Tibial nerve (tissue), 4 donors: ENCODE measurements around the gene CRTC1. TPM values are rescaled to one million over a fixed set of nuclear protein-coding genes. Genes with fewer than 3 reads are reported as not detected.

Source experiments
- DNase-seq, 2 donors: peaks; one replicate each; pipeline ENCODE4 v3.0.0-alpha.2; 2019; ENCODE audit warnings: low spot score in 2 of 2
- H3K27ac ChIP-seq, 4 donors: fragments of 200-600 bp; sonication (generic) in 3 of 4; one replicate each; pipeline ENCODE4 v1.5.1; 2017 to 2019; ENCODE audit warnings: mild to moderate bottlenecking in 1 of 4
- H3K27me3 ChIP-seq, 2 donors: fragments of 200-600 bp; sonication (generic) in 1 of 2; one replicate each; pipeline versions ENCODE4 v1.5.1 to v1.6.0; 2017 to 2019
- H3K36me3 ChIP-seq, 3 donors: fragments of 200-600 bp; sonication (generic); one replicate each; pipeline ENCODE4 v1.5.1; 2018 to 2019
- H3K4me1 ChIP-seq, 4 donors: fragments of 200-600 bp; sonication (generic) in 3 of 4; one replicate each; pipeline ENCODE4 v1.5.1; 2017 to 2019
- H3K4me3 ChIP-seq, 4 donors: fragments of 200-600 bp; sonication (generic) in 3 of 4; one replicate each; pipeline ENCODE4 v1.5.1; 2017 to 2019; ENCODE audit warnings: mild to moderate bottlenecking in 1 of 4, moderate library complexity in 1 of 4
- H3K9me3 ChIP-seq, 4 donors: fragments of 200-600 bp; sonication (generic) in 3 of 4; one replicate each; pipeline ENCODE4 v1.5.1; 2017 to 2019
- EP300 ChIP-seq, 2 donors: sonication (generic); formaldehyde crosslinking; IDR thresholded peaks; one replicate each; pipeline ENCODE4 v1.6.1; 2017; ENCODE audit warnings: antibody characterized with exemption in 2 of 2, mild to moderate bottlenecking in 1 of 2
- POLR2A ChIP-seq, 2 donors: fragments of 450-650 bp; IDR thresholded peaks; one replicate each; pipeline ENCODE4 v1.6.1; 2017; ENCODE audit warnings: antibody characterized with exemption in 2 of 2, mild to moderate bottlenecking in 2 of 2, moderate library complexity in 2 of 2
- WGBS, 2 donors: methylation state at CpG; one replicate each; pipeline ENCODE4 v1.1.5; 2018; 5-methylcytosine and 5-hydroxymethylcytosine counted together
- total RNA-seq, 4 donors: library from RNA; depleted of rRNA; stranded (reverse); fragments of >200 nt; gene quantifications; one replicate each; pipeline ENCODE4 v1.1.0, GENCODE V29; 2016
- TF ChIP-seq, protein P1 (sequence below), 5 experiments: fragments of 200-600 bp in 3 of 5; fragments of 450-650 bp in 2 of 5; sonication (generic) in 3 of 5; IDR thresholded peaks; one replicate each; pipeline ENCODE4 v1.5.1; 2016 to 2019; ENCODE audit warnings: antibody characterized with exemption in 5 of 5, mild to moderate bottlenecking in 3 of 5, moderate library complexity in 2 of 5

The CRTC1 gene
- total RNA-seq, 4 donors from 2014 or later, result 4.0 to 7.8 (median 6.7) TPM

DNA sequence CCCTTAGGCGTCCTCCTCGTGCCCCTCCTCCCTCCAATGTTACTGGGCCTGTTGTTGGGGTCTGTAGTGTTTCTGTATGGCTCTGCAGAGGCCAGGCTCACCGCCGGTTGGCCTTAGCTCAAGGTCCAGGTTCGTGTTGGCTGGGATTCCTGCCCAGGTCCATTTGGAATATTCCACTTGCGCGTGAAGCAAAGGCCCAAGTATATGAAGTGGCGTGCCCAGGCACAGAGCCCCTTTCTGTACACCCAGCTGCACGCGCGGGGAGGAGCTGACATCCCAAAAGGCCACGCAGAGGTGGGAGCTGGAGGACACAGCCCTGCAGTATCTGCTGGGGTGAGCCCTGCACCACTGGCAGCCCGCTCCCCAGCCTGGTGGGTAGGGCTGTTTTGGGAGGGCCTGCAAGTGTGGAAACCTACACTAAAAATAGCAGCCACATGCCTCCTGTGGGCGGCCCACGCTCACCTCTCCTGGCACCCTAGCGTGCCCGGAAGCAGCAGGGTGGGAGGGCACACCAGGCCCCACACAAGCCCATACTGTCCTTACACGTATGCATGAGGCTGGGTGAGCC, 30.2 kb downstream of the CRTC1 start:
- 82 to 88% methylated on average over 18 of the region's 18 CpGs for whole genome bisulfite sequencing, 2 donors
- no peak overlapping the region for H3K27ac ChIP-seq
- H3K4me3 ChIP-seq, result no peak overlapping the region
- peaks cover 0 to 6% (median 0%) of the 10 kb centered on the region in 3 donors for H3K36me3 ChIP-seq
- H3K4me1 ChIP-seq, result peaks cover 0 to 46% (median 4%) of the 10 kb centered on the region in 4 donors
- no peak for DNase-seq
- H3K9me3 ChIP-seq, result no peaks in the 10 kb centered on the region
- H3K27me3 ChIP-seq, result no peaks in the 10 kb centered on the region
- TF ChIP-seq, protein P1, sequence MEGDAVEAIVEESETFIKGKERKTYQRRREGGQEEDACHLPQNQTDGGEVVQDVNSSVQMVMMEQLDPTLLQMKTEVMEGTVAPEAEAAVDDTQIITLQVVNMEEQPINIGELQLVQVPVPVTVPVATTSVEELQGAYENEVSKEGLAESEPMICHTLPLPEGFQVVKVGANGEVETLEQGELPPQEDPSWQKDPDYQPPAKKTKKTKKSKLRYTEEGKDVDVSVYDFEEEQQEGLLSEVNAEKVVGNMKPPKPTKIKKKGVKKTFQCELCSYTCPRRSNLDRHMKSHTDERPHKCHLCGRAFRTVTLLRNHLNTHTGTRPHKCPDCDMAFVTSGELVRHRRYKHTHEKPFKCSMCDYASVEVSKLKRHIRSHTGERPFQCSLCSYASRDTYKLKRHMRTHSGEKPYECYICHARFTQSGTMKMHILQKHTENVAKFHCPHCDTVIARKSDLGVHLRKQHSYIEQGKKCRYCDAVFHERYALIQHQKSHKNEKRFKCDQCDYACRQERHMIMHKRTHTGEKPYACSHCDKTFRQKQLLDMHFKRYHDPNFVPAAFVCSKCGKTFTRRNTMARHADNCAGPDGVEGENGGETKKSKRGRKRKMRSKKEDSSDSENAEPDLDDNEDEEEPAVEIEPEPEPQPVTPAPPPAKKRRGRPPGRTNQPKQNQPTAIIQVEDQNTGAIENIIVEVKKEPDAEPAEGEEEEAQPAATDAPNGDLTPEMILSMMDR (IDR thresholded peaks at IDR 0.05), result no peak
- no peak for TF ChIP-seq POLR2A (IDR thresholded peaks at IDR 0.05)
- TF ChIP-seq EP300 (IDR thresholded peaks at IDR 0.05), result no peak

DNA sequence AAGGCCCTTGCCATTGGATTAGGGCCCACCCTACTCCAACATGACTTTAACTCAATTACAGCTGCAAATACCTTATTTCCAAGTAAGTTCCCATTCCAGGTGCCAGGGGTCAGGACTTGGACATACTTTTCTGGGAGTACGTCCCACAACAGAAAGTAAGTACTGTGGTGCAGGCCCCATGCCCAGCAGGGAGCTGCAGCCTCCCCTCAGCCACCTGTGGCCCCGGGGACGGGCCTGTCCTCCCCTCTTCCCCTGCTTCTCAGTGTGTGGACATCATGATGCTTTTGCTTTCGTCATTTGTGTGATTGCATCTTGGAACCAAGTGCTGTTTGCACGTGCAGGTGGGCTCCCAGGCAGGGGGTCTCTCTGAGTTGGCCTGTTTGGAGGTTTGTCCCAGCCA, 31.9 kb downstream of the CRTC1 start:
- Histone ChIP-seq H3K27ac (no peak overlapping the region), H3K27me3 (no peaks in the 10 kb centered on the region), H3K4me1 (peaks cover 0 to 38% (median 4%) of the 10 kb centered on the region in 4 donors), H3K36me3 (peaks cover 0 to 6% (median 0%) of the 10 kb centered on the region in 3 donors), H3K4me3 (no peak overlapping the region), H3K9me3 (no peaks in the 10 kb centered on the region)
- no peak for DNase-seq
- WGBS, 2 donors, result 82 to 94% methylated on average over 5 of the region's 5 CpGs
- TF ChIP-seq POLR2A (IDR thresholded peaks at IDR 0.05) (no peak), EP300 (IDR thresholded peaks at IDR 0.05) (no peak)
- TF ChIP-seq, protein P1 (IDR thresholded peaks at IDR 0.05), result no peak

DNA sequence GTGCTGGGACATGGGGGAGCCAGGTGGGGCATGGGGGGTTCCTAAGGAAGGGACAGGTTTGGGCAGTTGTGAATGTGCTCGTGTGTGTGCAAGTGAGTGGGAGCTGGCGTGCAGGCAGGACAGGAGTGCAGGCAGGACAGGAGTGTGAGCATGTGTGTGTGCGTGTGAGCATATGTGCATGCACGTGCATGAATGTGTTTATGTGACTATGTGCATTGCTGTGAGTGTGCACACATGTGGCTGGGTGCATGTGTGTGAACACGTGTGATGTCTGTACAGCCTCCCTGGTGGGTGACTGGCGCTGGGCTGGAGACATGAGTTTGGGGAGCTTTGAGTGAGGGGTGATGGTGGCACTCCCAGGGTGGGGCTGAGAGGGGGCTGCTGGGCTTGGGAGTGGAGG, 33.4 kb downstream of the CRTC1 start:
- Histone ChIP-seq H3K27ac (no peak overlapping the region), H3K27me3 (no peaks in the 10 kb centered on the region), H3K4me3 (no peak overlapping the region), H3K9me3 (no peaks in the 10 kb centered on the region), H3K4me1 (peaks cover 0 to 23% (median 0%) of the 10 kb centered on the region in 4 donors), H3K36me3 (peaks cover 0 to 9% (median 0%) of the 10 kb centered on the region in 3 donors)
- WGBS, 2 donors, result 89 to 92% methylated on average over 6 of the region's 6 CpGs
- no peak for DNase-seq
- TF ChIP-seq EP300 (IDR thresholded peaks at IDR 0.05), result no peak
- TF ChIP-seq POLR2A (IDR thresholded peaks at IDR 0.05), result no peak
- TF ChIP-seq, protein P1 (IDR thresholded peaks at IDR 0.05), result no peak

DNA sequence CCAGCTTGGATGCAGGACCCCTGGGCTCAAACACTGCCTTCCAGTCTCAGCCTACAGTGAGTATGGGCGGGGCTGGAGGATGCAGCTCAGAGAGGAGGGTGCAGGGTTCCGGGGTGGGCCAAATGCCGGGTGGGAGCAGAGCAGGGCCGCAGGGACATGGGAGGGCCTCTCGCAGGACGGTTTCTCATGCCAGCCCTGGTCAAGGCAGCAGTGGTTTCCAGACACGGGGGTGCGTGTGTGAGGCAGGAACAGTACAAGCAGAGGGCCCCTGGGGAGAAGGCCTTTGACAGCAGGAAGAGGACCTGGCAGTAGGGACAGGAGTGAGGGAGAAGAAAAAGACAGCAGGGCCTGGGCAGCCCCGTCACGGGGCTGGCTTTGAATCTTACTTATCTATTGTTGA, 34.1 kb downstream of the CRTC1 start:
- WGBS, 2 donors, result 66 to 81% methylated on average over 10 of the region's 10 CpGs
- Histone ChIP-seq H3K27me3 (no peaks in the 10 kb centered on the region), H3K27ac (no peak overlapping the region), H3K36me3 (peaks cover 0 to 17% (median 0%) of the 10 kb centered on the region in 3 donors), H3K4me1 (peaks cover 0 to 20% (median 0%) of the 10 kb centered on the region in 4 donors), H3K4me3 (no peak overlapping the region), H3K9me3 (no peaks in the 10 kb centered on the region)
- no peak for TF ChIP-seq EP300 (IDR thresholded peaks at IDR 0.05)
- TF ChIP-seq POLR2A (IDR thresholded peaks at IDR 0.05), result no peak
- TF ChIP-seq, protein P1 (IDR thresholded peaks at IDR 0.05), result no peak
- no peak for DNase-seq

DNA sequence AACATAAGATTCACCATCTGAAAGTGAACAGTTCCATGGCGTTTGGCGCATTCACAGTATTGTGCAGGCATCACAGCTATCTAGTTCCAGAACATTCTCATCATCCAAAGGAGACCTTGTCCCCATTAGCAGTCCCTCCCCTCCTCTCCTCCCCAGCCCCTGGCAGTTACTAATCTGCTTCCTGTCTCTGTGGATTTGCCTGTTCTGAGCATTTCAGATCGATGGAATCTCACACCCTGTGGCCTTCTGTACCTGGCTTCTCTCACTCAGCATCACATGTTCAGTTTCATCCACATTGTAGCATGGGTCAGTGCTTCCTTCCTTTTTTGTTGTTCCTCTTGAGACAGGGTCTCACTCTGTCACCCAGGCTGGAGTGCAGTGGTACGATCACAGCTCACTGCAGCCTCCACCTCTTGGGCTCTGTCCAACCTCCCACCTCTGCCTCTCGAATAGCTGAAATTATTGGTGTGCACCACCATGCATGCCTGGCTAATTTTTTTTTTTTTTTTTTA, 34.6 kb downstream of the CRTC1 start:
- Histone ChIP-seq H3K9me3 (no peaks in the 10 kb centered on the region), H3K4me1 (peaks cover 0 to 19% (median 0%) of the 10 kb centered on the region in 4 donors), H3K27me3 (no peaks in the 10 kb centered on the region), H3K27ac (no peak overlapping the region), H3K4me3 (no peak overlapping the region), H3K36me3 (peaks cover 0 to 21% (median 0%) of the 10 kb centered on the region in 3 donors)
- no peak for TF ChIP-seq EP300 (IDR thresholded peaks at IDR 0.05)
- TF ChIP-seq, protein P1 (IDR thresholded peaks at IDR 0.05), result no peak
- TF ChIP-seq POLR2A (IDR thresholded peaks at IDR 0.05), result no peak
- no peak for DNase-seq
- 79 to 83% methylated on average over 5 of the region's 5 CpGs for WGBS, 2 donors
